Spinal cord (tissue), 10 donors: ENCODE data around the gene CPEB3. TPM values are rescaled to one million over a fixed set of nuclear protein-coding genes. Genes with fewer than 3 reads are reported as not detected.

Source experiments
- DNase-seq, 6 donors: peaks; one replicate each; pipeline versions ENCODE4 v3.0.0 to v3.0.0-alpha.2; 2013 to 2015; ENCODE audit warnings: low spot score in 6 of 6, low read depth in 4 of 6
- H3K27ac ChIP-seq: one replicate; pipeline ENCODE4 v1.5.1; 2013; ENCODE audit warnings: low read depth, low read length, control low read depth
- H3K27me3 ChIP-seq: one replicate; pipeline ENCODE4 v1.6.1; 2013; ENCODE audit warnings: low read length; ENCODE audit not compliant: control insufficient read depth, insufficient read depth
- H3K36me3 ChIP-seq: one replicate; pipeline ENCODE4 v1.6.1; 2013; ENCODE audit warnings: low read length; ENCODE audit not compliant: control insufficient read depth, insufficient read depth
- H3K4me1 ChIP-seq: one replicate; pipeline ENCODE4 v1.6.1; 2013; ENCODE audit warnings: low read length; ENCODE audit not compliant: control insufficient read depth, insufficient read depth
- H3K4me3 ChIP-seq: one replicate; pipeline ENCODE4 v1.5.1; 2013; ENCODE audit warnings: low read depth, low read length, control low read depth
- H3K9me3 ChIP-seq: one replicate; pipeline ENCODE4 v1.6.1; 2013; ENCODE audit warnings: low read length; ENCODE audit not compliant: control insufficient read depth, insufficient read depth
- WGBS: methylation state at CpG from one replicate; pipeline ENCODE4 v1.1.5; 2013; ENCODE audit warnings: missing lambda C conversion rate; ENCODE audit not compliant: insufficient coverage; 5-methylcytosine and 5-hydroxymethylcytosine counted together
- polyA plus RNA-seq, 2 donors: library from polyadenylated mRNA; unstranded; fragments of 120-200 nt; gene quantifications; one replicate each; pipeline ENCODE4 v1.2.1, GENCODE V29; 2013; ENCODE audit not compliant: insufficient read length in 2 of 2
- total RNA-seq, 2 donors: library from RNA; depleted of rRNA in 1 of 2; stranded (reverse); fragments of 120-200 nt in 1 of 2; fragments of >200 nt in 1 of 2; gene quantifications; one replicate each; pipeline versions ENCODE4 v1.2.3 to v1.2.4, GENCODE V29; 2013 to 2014
- donor health status: healthy.

CPEB3 gene
- total and polyA plus RNA-seq, 4 donors: 9.0 to 29.3 (median 17.1) TPM

- no peak for DNase-seq
- no peaks in the 10 kb centered on the region for H3K9me3 ChIP-seq
- 71% methylated on average over 1 of the region's 4 CpGs for WGBS
- no peaks in the 10 kb centered on the region for H3K27me3 ChIP-seq
- no peak overlapping the region for H3K4me3 ChIP-seq
- no peaks in the 10 kb centered on the region for H3K36me3 ChIP-seq
- H3K27ac ChIP-seq: no peak overlapping the region
- no peaks in the 10 kb centered on the region for H3K4me1 ChIP-seq
Observed at GRCh38 chr10:92278996-92279696, 11.7 kb downstream of the CPEB3 start.

GRCh38 chr10:92274071-92274470 is 16.8 kb downstream of the CPEB3 start:
- Histone ChIP-seq H3K4me3 (no peak overlapping the region), H3K36me3 (no peaks in the 10 kb centered on the region), H3K9me3 (no peaks in the 10 kb centered on the region), H3K27me3 (no peaks in the 10 kb centered on the region), H3K27ac (no peak overlapping the region), H3K4me1 (no peaks in the 10 kb centered on the region)
- 95% methylated on average over 3 of the region's 3 CpGs for WGBS
- no peak for DNase-seq

GRCh38 chr10:92268748-92269147 is 22.1 kb downstream of the CPEB3 start:
- H3K27ac ChIP-seq: no peak overlapping the region
- no peaks in the 10 kb centered on the region for H3K4me1 ChIP-seq
- H3K4me3 ChIP-seq: no peak overlapping the region
- H3K27me3 ChIP-seq: no peaks in the 10 kb centered on the region
- 95% methylated on average over 2 of the region's 2 CpGs for WGBS
- no peaks in the 10 kb centered on the region for H3K9me3 ChIP-seq
- no peak for DNase-seq
- no peaks in the 10 kb centered on the region for H3K36me3 ChIP-seq

- H3K36me3 ChIP-seq: no peaks in the 10 kb centered on the region
- DNase-seq: peak in 1 of 6 donors; percentile 3
- no peaks in the 10 kb centered on the region for H3K4me1 ChIP-seq
- no peak overlapping the region for H3K4me3 ChIP-seq
- H3K9me3 ChIP-seq: no peaks in the 10 kb centered on the region
- H3K27me3 ChIP-seq: no peaks in the 10 kb centered on the region
- H3K27ac ChIP-seq: no peak overlapping the region
Observed at GRCh38 chr10:92267343-92267742, 23.5 kb downstream of the CPEB3 start.

- Histone ChIP-seq H3K4me3 (no peak overlapping the region), H3K27me3 (no peaks in the 10 kb centered on the region), H3K27ac (no peak overlapping the region), H3K9me3 (no peaks in the 10 kb centered on the region), H3K4me1 (no peaks in the 10 kb centered on the region), H3K36me3 (no peaks in the 10 kb centered on the region)
- no peak for DNase-seq
- WGBS: no CpG with 5 or more reads among the region's 2 CpGs
Observed at GRCh38 chr10:92265687-92266258, 25.1 kb downstream of the CPEB3 start.

GRCh38 chr10:92264249-92264648 is 26.6 kb downstream of the CPEB3 start:
- Histone ChIP-seq H3K27me3 (no peaks in the 10 kb centered on the region), H3K27ac (no peak overlapping the region), H3K4me3 (no peak overlapping the region), H3K4me1 (no peaks in the 10 kb centered on the region), H3K9me3 (no peaks in the 10 kb centered on the region), H3K36me3 (no peaks in the 10 kb centered on the region)
- no peak for DNase-seq
- 100% methylated on average over 1 of the region's 2 CpGs for WGBS

GRCh38 chr10:92263396-92263795 is 27.5 kb downstream of the CPEB3 start:
- H3K4me3 ChIP-seq: no peak overlapping the region
- no peaks in the 10 kb centered on the region for H3K36me3 ChIP-seq
- WGBS: no CpG with 5 or more reads among the region's 2 CpGs
- no peak for DNase-seq
- no peaks in the 10 kb centered on the region for H3K27me3 ChIP-seq
- H3K9me3 ChIP-seq: no peaks in the 10 kb centered on the region
- no peaks in the 10 kb centered on the region for H3K4me1 ChIP-seq
- no peak overlapping the region for H3K27ac ChIP-seq

GRCh38 chr10:92248566-92248965 is 42.3 kb downstream of the CPEB3 start:
- no peak for DNase-seq
- no peaks in the 10 kb centered on the region for H3K9me3 ChIP-seq
- H3K27ac ChIP-seq: no peak overlapping the region
- no peaks in the 10 kb centered on the region for H3K36me3 ChIP-seq
- WGBS: 91% methylated on average over 2 of the region's 2 CpGs
- H3K4me3 ChIP-seq: no peak overlapping the region
- H3K27me3 ChIP-seq: no peaks in the 10 kb centered on the region
- no peaks in the 10 kb centered on the region for H3K4me1 ChIP-seq

- Histone ChIP-seq H3K36me3 (no peaks in the 10 kb centered on the region), H3K4me1 (peaks cover 2% of the 10 kb centered on the region), H3K9me3 (no peaks in the 10 kb centered on the region), H3K27me3 (no peaks in the 10 kb centered on the region), H3K4me3 (no peak overlapping the region), H3K27ac (no peak overlapping the region)
- no peak for DNase-seq
- WGBS: no CpG with 5 or more reads among the region's 3 CpGs
Observed at GRCh38 chr10:92244796-92245195, 46.1 kb downstream of the CPEB3 start.
